ENCODE measurements around the gene MYL3.

- TF ChIP-seq, protein P1, sequence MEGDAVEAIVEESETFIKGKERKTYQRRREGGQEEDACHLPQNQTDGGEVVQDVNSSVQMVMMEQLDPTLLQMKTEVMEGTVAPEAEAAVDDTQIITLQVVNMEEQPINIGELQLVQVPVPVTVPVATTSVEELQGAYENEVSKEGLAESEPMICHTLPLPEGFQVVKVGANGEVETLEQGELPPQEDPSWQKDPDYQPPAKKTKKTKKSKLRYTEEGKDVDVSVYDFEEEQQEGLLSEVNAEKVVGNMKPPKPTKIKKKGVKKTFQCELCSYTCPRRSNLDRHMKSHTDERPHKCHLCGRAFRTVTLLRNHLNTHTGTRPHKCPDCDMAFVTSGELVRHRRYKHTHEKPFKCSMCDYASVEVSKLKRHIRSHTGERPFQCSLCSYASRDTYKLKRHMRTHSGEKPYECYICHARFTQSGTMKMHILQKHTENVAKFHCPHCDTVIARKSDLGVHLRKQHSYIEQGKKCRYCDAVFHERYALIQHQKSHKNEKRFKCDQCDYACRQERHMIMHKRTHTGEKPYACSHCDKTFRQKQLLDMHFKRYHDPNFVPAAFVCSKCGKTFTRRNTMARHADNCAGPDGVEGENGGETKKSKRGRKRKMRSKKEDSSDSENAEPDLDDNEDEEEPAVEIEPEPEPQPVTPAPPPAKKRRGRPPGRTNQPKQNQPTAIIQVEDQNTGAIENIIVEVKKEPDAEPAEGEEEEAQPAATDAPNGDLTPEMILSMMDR (IDR thresholded peaks at IDR 0.05): no peak
- TF ChIP-seq POLR2A (IDR thresholded peaks at IDR 0.05): no peak
- no peak for TF ChIP-seq POLR2AphosphoS5 (IDR thresholded peaks at IDR 0.05)
These were observed 27.8 kb downstream of the MYL3 start for GRCh38 chr3:46835491-46835890.

Measured in breast epithelium (tissue), 3 donors.